HG03139 (cell line): ENCODE results near the gene VIL1.

ENCODE experiments used
- ATAC-seq: cut with Tn5 transposase; IDR thresholded peaks from one replicate; pipeline ENCODE4 v1.9.1; 2021; ENCODE audit not compliant: unreplicated experiment

The VIL1 gene

GRCh38 chr2:218435003-218435982 is 16.4 kb downstream of the VIL1 start:
- no peak for ATAC-seq

DNA sequence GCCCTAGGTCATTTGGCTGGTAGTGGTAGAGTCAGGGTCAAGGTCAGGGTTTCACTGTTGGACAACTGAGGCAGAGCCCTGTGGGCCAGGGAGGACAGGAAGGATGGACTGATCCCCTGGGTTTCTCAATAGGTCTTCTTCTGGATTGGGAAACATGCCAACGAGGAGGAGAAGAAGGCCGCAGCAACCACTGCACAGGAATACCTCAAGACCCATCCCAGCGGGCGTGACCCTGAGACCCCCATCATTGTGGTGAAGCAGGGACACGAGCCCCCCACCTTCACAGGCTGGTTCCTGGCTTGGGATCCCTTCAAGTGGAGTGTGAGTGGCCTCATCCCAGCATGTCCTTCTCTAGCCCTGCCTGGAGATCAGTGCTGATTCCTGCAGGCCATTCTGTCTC is 18.1 kb downstream of the VIL1 start:
- ATAC-seq = no peak

GRCh38 chr2:218437969-218438368 is 19.0 kb downstream of the VIL1 start:
- ATAC-seq = no peak

DNA sequence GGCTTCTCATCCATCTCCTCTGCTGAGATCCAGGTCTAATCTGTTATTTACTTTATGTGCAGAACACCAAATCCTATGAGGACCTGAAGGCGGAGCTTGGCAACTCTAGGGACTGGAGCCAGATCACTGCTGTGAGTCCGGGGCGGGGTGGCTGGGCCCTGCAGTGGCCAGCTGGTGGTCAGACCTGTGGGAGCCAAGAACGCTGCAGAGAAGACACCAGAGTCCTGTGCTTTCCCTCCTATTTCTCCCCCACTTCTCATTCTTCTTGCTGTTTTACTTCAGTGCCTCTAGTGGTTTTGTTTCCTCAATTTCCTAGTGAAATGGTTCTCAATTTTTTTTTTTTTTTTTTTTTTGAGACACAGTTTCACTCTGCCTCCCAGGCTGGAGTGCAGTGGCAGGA is 19.7 kb downstream of the VIL1 start:
- ATAC-seq = no peak

DNA sequence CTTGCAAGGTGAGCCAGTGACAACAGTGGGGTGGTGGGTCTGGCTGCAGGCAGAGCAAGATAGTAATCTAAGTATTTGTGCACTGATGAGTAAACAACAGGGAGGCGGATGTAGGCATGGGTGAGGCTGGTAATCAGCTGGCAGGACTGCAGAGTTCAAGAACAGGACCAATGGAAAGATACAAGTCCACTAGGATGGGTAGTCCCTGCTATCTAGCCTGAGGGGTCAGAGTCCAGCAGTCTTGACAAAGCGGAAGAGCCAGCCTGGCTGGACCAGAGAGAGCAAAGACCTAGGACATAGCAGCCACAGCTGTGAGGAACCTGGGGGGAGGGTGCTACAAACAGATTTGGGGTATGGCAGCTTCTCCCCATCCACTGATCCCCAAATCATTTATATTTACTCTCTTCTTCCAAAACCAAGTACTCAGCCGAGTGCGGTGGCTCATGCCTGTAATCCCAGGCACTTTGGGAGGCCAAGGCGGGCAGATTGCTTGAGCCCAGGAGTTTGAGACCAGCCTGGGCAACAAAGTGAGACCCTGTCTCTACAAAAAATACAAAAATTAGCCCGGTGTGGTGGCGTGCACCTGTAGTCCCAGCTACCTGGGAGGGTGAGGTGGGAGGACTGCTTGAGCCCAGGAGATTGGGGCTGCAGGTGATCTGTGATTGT is 25.9 kb downstream of the VIL1 start:
- ATAC-seq = no peak

- no peak for ATAC-seq
These were observed 26.7 kb downstream of the VIL1 start for GRCh38 chr2:218445602-218446001.

- ATAC-seq = no peak
These were observed 27.6 kb downstream of the VIL1 start for GRCh38 chr2:218446547-218446946.

DNA sequence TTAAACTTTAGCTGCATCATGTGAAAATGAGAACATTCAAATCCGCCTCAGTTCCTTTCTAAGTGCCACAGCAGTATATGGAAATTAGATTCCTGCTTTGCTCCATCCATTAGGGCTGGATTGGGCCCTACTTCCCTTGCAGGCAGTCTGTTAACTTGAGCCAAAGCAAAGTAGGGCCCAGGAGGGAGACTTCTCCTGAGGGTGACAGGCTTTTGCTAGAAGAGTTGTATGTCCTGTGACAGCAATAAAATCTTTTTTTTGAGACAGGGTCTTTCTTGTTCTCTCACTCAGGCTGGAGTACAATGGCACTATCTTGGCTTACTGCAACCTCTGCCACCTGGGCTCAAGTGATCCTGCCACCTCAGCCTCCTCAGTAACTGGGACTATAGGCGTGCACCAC is 28.1 kb downstream of the VIL1 start:
- no peak for ATAC-seq

GRCh38 chr2:218448934-218449333 is 30.0 kb downstream of the VIL1 start:
- ATAC-seq = no peak

GRCh38 chr2:218452079-218452478 is 33.2 kb downstream of the VIL1 start:
- no peak for ATAC-seq

DNA sequence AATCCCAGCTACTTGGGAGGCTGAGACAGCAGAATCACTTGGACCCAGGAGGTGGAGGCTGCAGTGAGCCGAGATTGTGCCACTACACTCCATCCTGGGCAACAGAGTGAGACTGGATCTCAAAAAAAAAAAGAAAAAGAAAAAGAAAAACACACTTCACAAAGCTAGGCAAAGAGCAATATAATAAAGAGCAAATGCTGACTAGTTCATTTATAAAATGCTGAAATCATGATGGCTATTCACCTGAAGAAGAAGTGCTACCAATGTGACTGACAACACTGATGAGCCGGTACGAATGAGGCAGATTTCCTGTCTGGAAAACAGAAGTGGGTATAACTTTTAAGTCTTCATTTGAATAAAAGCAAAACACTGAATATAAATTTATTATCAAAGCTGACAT is 37.9 kb downstream of the VIL1 start:
- ATAC-seq = no peak

DNA sequence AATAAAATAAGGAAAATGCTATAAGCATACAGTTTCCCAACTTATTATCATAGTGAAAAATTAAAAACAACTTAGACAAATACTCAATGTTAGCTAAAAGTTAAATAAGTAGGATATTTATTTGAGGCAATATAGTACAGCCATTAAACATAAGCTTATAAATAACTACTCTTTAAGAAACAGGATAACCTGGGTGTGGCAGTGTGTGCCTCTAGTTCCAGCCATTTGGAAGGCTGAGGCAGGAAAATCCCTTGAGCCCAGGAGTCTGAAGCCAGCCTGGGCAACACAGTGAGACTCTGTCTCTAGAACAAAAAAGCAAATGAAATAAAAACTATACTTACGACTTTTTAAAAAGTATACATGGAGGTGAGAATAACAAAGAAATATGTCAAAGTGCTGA is 39.7 kb downstream of the VIL1 start:
- no peak for ATAC-seq

DNA sequence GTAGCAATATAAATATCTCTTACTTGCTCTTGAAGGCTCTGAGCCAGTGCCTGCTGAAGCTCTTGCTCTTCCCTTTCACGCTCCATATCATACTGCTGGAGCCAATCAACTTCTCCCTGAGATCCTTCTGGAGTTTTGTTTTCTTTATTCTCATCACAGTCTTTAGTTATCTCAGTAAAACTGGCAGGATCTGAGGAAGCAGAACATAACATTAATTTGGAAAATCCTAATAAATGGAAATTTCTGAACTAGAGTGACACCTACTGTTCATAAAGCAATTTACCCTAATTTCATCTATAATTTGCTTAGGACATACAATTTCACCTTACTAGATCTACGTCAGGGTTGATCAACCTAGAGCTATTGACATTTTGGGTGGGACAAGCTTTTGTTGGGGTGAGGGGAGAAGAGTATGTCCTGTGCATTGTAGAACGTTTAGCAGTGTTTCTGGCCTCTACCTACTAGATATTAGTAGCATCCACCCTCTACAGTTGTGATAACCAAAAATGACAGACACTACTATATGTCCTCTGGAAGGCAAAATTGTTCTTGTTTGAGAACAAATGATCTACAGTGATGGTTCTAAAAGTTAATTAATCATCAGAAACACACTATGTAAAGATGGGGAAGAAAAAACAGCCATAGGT is 47.2 kb downstream of the VIL1 start:
- no peak for ATAC-seq

- ATAC-seq = no peak
These were observed 51.5 kb downstream of the VIL1 start for GRCh38 chr2:218470448-218470847.

DNA sequence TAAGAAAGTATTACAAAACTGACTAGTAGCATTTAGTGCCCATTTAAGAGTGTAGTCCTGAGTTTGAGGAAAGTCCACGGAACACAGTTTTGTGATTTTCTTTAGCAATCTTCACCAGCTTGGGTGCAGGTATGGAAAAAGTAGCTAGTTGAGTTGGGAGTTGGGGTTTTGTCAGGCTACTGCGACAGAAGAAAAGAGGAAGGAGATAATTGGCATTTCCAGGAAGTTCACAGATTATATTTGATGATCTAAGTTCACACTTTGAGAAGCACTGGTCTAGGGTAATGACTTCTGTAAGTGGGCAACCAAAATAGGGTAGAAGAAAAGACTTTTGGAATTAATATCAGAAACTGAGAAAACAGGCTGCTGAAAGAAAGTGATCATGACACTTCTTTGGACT is 52.1 kb downstream of the VIL1 start:
- no peak for ATAC-seq

DNA sequence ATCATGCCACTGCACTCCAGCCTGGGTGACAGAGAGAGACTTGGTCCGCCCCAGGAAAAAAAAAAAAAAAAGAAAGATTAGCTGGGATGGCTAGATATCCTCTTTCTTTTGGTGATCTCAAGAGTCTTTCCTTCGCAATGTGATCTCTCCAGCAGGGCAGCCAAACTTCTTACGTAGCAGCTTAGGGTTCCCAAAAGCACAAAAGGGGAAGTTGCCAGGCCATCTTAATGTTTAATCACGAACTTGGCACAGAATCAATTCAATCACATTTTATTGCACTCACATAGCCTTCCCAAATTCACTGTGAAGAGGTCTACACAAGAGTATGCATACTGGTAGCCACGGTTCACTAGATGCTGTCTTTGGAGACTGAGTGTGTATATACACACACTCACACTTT is 53.1 kb downstream of the VIL1 start:
- no peak for ATAC-seq

GRCh38 chr2:218472988-218473387 is 54.1 kb downstream of the VIL1 start:
- ATAC-seq = no peak

GRCh38 chr2:218474527-218474926 is 55.6 kb downstream of the VIL1 start:
- no peak for ATAC-seq

DNA sequence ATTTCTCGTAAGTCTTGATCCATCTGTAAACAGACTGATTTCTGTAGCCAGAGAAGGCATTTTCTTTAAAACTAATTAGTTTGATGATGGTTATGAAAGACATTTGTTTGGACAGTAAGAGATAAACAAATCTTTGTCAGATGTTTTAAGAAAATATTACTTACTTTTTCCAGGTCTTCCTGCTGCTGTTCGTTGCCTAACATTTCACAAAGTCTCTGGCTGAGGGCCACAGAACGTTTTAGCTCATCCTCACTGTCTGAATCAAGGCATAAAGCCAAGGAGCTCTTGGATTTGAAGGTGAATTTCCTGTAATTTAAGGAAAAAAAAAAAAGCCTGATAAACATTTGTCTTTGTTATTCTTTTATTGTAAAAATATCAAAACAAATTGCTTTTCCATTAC is 57.8 kb downstream of the VIL1 start:
- no peak for ATAC-seq

- no peak for ATAC-seq
These were observed 58.3 kb downstream of the VIL1 start for GRCh38 chr2:218477247-218477646.

- no peak for ATAC-seq
These were observed 59.6 kb downstream of the VIL1 start for GRCh38 chr2:218478544-218478943.

DNA sequence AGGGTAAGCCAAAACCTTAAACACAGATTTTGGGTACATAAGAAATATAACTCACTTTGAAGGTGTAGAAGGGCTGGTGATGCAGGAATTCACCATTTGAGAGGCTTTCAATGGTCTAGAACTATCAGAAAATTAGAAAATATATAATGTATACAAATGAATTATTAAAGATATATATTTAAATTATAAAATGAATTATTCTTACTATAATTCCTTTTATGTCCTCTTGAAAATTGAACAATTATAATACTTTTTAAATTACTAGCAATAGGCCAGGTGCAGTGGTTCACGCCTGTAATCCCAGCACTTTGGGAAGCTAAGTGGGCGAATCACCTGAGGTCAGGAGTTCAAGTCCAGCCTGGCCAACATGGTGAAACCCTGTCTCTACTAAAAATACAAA is 60.7 kb downstream of the VIL1 start:
- ATAC-seq = no peak
